ENCODE measurements around the gene BFAR. TPM values are rescaled to one million over a fixed set of nuclear protein-coding genes. Genes with fewer than 3 reads are reported as not detected.
A peak's percentile ranks its signal among the peaks of the same experiment; 100 is the strongest.
"Not testable (repeated sequence)": the region's sequence is repeated elsewhere in the genome, so short reads cannot be mapped to it uniquely, and the experiment has no call there.

The BFAR gene
- total RNA-seq, 1 experiment from 2014 or later: 57.0 TPM

DNA sequence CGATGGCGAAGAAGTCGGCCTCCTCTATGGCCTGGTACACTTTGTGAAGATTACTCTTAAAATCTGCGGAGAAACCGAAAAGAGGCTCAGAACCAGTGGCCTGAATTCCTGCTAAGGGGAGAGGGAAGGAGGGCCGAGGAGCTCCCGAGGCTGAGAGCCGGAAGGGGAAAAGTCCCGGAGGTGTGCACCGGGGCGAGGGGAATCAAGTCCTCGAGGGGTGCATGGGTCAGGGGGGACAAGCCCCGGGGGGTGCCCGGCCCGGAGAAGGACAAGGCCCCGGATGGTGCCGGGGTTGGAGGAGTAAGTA, 3.2 kb upstream of the BFAR start:
- H3K9me3 Mint-ChIP-seq (ENCODE audit: unreplicated experiment): peaks cover 7% of the 10 kb centered on the region
- H3K4me1 Mint-ChIP-seq (ENCODE audit: insufficient read depth, unreplicated experiment): peaks cover 12% of the 10 kb centered on the region
- ChIA-PET CTCF (interaction anchor here (0.5 to 0.6 kb wide), 2 partner anchors 211 to 329 kb away, joined by 3 read pairs; no protein-coding TSS in a partner anchor), POLR2A (interaction anchor here (0.7 to 2.2 kb wide), 6 partner anchors 10 to 67 kb away, joined by 3 to 8 read pairs (median 6); no protein-coding TSS in a partner anchor)
- no TSS peak for BruUV-seq (replicated peaks)
- DNase-seq (ENCODE audit: unreplicated experiment): peak; percentile 6
- peak overlapping the region; percentile 77 for H3K27ac Mint-ChIP-seq (ENCODE audit: low read depth, unreplicated experiment)
- no peaks in the 10 kb centered on the region for H3K27me3 Mint-ChIP-seq (ENCODE audit: insufficient read depth, unreplicated experiment)
- peaks cover 46% of the 10 kb centered on the region for H3K36me3 Mint-ChIP-seq (ENCODE audit: insufficient read depth, unreplicated experiment)
- intact Hi-C loops (cut with micrococcal nuclease): no loop called here
- peak overlapping the region; percentile 90 for H3K4me3 Mint-ChIP-seq (ENCODE audit: unreplicated experiment)
- TF ChIP-seq, protein P1, sequence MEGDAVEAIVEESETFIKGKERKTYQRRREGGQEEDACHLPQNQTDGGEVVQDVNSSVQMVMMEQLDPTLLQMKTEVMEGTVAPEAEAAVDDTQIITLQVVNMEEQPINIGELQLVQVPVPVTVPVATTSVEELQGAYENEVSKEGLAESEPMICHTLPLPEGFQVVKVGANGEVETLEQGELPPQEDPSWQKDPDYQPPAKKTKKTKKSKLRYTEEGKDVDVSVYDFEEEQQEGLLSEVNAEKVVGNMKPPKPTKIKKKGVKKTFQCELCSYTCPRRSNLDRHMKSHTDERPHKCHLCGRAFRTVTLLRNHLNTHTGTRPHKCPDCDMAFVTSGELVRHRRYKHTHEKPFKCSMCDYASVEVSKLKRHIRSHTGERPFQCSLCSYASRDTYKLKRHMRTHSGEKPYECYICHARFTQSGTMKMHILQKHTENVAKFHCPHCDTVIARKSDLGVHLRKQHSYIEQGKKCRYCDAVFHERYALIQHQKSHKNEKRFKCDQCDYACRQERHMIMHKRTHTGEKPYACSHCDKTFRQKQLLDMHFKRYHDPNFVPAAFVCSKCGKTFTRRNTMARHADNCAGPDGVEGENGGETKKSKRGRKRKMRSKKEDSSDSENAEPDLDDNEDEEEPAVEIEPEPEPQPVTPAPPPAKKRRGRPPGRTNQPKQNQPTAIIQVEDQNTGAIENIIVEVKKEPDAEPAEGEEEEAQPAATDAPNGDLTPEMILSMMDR (IDR thresholded peaks at IDR 0.05; ENCODE audit: unreplicated experiment): no peak

DNA sequence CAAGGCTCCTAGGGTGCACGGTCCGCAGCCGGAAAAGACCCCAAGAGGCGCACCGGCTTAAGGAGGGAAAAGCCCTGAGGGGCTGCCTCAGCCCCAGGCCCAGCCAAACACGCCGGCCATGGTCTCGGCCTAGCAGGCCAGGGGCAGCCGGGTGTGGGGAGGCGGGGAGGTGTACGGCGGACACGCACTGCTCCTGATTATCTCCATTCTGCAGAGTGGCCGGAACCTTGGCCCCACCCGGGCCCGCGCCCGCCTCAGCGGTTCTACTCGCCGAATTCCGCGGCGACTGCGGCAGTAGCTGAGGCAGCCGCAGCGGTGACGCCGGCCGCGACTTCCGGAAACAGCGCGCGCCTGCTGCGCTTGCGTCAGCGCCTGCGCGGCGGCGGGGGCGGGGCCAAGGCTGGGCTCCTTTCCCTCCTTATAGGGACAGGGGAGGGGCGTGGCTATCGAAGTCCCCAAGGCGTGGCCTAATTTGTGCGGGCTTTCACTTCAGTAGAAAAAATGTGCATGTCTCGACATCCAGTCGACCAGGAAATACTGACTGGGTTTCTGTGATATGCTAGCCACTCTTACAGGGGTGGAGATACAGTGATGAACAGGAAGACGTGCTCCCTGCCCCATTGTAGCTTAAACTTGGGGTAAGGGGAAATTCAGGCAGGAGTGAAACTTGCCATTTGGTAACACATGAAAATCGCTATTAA, 2.7 kb upstream of the BFAR start, which contains the start of gene PARN:
PARN (minus strand) TSS at position 342 of the 701 bp plus-strand sequence; CDS start at position 207, 135 bp downstream.
- no TSS peak for BruUV-seq (replicated peaks)
- DNase-seq (ENCODE audit: unreplicated experiment): peak; percentile 95
- ChIA-PET CTCF (interaction anchor here (0.5 to 0.6 kb wide), 2 partner anchors 330 to 851 kb away, joined by 3 to 4 read pairs; no protein-coding TSS in a partner anchor), POLR2A (interaction anchor here (0.6 to 2.2 kb wide), 9 partner anchors 10 to 143 kb away, joined by 3 to 8 read pairs (median 4); no protein-coding TSS in a partner anchor)
- Mint-ChIP-seq H3K36me3 (ENCODE audit: insufficient read depth, unreplicated experiment) (peaks cover 42% of the 10 kb centered on the region), H3K27ac (ENCODE audit: low read depth, unreplicated experiment) (peak within 1 kb of the TSS; percentile 77), H3K9me3 (ENCODE audit: unreplicated experiment) (peaks cover 7% of the 10 kb centered on the region), H3K4me3 (ENCODE audit: unreplicated experiment) (peak within 1 kb of the TSS; percentile 90), H3K4me1 (ENCODE audit: insufficient read depth, unreplicated experiment) (peaks cover 16% of the 10 kb centered on the region), H3K27me3 (ENCODE audit: insufficient read depth, unreplicated experiment) (no peaks in the 10 kb centered on the region)
- TF ChIP-seq, protein P1 (IDR thresholded peaks at IDR 0.05; ENCODE audit: unreplicated experiment): no peak
- intact Hi-C loops (cut with micrococcal nuclease): no loop called here

DNA sequence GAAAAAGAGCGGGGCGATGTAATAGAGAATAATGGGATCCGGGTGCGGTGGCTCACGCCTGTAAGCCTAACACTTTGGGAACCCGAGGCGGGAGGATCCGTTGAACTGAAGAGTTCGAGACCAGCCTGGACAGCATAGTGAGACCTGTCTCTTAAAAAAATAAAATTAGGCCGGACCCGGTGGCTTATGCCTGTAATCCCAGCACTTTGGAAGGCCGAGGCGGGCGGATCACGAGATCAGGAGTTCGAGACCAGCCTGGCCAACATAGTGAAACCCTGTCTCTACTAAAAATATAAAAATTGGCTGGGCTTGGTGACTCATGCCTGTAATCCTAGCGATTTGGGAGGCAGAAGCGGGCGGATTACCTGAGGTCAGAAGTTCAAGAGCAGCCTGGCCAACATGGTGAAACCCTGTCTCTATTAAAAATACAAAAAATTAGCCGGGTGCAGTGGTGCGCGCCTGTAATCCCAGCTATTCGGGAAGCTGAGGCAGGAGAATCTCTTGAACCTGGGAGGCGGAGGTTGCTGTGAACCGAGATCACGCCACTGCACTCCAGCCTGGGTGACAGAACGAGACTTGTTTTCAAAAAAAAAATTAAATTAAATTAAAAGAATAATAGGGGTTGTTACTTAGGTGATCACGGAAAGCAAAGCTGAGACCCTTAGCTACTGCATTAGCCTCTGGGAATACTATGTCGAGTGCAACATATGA, 2.0 kb upstream of the BFAR start:
- H3K27me3 Mint-ChIP-seq (ENCODE audit: insufficient read depth, unreplicated experiment); BruUV-seq (replicated peaks); intact Hi-C loops (cut with micrococcal nuclease); DNase-seq (ENCODE audit: unreplicated experiment); H3K9me3 Mint-ChIP-seq (ENCODE audit: unreplicated experiment): not testable (repeated sequence)
- Mint-ChIP-seq H3K27ac (ENCODE audit: low read depth, unreplicated experiment) (peak overlapping the region; percentile 77), H3K4me1 (ENCODE audit: insufficient read depth, unreplicated experiment) (peaks cover 17% of the 10 kb centered on the region), H3K36me3 (ENCODE audit: insufficient read depth, unreplicated experiment) (peaks cover 37% of the 10 kb centered on the region), H3K4me3 (ENCODE audit: unreplicated experiment) (peak overlapping the region; percentile 90)
- CTCF ChIA-PET: interaction anchor here (0.6 to 0.7 kb wide), 2 partner anchors 12 to 852 kb away, joined by 3 to 4 read pairs; no protein-coding TSS in a partner anchor
- POLR2A ChIA-PET: interaction anchor here (0.6 to 2.2 kb wide), 9 partner anchors 10 to 144 kb away, joined by 3 to 8 read pairs (median 4); no protein-coding TSS in a partner anchor

DNA sequence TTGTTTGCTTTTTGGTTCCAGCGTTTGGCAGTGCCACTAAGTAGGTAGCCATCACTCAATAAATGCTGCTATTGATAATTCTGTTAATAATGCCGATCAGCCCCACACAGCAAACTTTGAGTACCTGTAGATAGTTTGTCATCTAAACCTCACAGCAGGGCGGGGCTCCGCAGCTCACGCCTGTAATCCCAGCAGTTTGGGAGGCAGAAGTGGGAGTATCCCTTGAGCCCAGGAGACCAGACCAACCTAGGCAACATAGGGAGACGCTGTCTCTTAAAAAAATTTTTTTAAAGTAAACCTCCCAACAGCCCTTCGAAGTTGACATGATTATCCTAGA, 1.6 kb downstream of the BFAR start:
- no peak for DNase-seq (ENCODE audit: unreplicated experiment)
- intact Hi-C loops (cut with micrococcal nuclease): no loop called here
- POLR2A ChIA-PET: interaction anchor here (0.5 to 1.5 kb wide), 10 partner anchors 8 to 1289 kb away, joined by 3 to 12 read pairs (median 3); no protein-coding TSS in a partner anchor
- CTCF ChIA-PET: no interaction called here
- peaks cover 33% of the 10 kb centered on the region for H3K36me3 Mint-ChIP-seq (ENCODE audit: insufficient read depth, unreplicated experiment)
- H3K4me1 Mint-ChIP-seq (ENCODE audit: insufficient read depth, unreplicated experiment): peaks cover 24% of the 10 kb centered on the region
- TF ChIP-seq, protein P1 (IDR thresholded peaks at IDR 0.05; ENCODE audit: unreplicated experiment): no peak
- H3K27ac Mint-ChIP-seq (ENCODE audit: low read depth, unreplicated experiment): peak overlapping the region; percentile 94
- H3K27me3 Mint-ChIP-seq (ENCODE audit: insufficient read depth, unreplicated experiment): no peaks in the 10 kb centered on the region
- H3K4me3 Mint-ChIP-seq (ENCODE audit: unreplicated experiment): peak overlapping the region; percentile 85
- H3K9me3 Mint-ChIP-seq (ENCODE audit: unreplicated experiment): peaks cover 7% of the 10 kb centered on the region
- BruUV-seq (replicated peaks): no TSS peak
